Measurements from ENCODE around the gene ZFC3H1.

The ZFC3H1 gene

DNA sequence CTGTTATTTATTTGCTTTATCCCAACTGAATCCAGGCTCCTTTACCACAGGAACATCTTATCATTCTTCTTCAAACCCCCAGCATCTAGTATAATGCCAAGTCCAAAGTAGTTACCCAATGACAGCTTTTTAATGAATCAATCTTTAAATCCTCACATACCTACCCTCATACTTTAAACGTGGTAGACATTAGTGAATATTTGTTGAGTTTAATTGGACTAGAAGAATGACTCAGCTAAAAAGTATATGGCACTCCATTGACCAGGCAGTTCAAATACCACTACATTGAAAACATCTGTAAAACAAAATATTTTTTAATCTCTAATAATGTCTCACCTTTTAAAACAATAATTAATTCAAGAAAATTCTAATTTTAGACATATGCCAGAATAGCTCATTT is 98.1 kb downstream of the ZFC3H1 start:
- no peak for DNase-seq

DNA sequence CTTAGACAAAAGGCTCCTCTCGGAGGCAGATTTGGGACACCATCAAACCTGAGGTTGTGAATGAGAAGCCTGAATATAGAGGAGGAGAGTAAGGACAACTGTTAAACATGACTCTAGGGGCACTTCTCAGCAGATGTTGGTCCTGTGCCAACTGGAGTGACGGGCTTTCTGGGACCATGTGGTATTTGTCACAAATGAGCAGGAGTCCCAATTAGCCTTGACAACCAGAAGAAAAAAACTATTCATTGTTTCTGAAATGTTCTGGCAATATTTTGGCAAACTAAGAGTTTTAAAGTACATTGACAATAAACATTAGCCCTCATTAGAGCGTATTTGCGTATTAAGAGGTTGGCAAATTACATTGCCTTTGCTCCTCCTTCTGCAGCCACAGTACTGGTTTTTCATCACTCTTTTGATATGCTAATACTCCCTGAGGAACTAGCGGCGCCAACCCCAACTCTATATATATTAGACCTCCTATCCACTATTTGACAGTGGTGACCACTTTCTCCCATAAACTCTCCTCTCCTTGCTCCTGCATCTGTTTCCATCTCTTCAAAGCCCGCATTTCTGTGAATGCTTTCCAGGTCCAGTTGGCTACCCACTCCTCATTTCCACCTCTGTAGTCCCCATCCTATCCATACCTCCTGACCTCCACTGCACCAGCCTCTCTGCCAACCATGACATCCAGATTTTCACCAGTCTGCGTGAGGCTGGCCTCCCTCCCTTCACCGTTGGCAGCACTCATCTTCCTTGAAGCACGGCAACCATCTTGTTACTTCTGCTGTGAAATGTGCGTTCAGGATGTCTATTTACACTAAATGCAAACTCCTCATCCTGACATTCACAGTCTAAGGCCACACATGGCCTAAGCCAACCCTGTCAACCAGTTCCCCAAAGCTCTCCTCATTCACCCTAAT is 100.7 kb downstream of the ZFC3H1 start:
- DNase-seq, result no peak

Data from activated CD4-positive, alpha-beta T cell treated with anti-CD3 and anti-CD28 coated beads, Interleukin-2, amount 50 U/mL, for 48 hours (primary cell).